Peyer's patch (tissue), 4 donors: Measurements from ENCODE around the gene F12.

Experiments used
- POLR2A ChIP-seq, 2 donors: fragments of 450-650 bp; IDR thresholded peaks; one replicate each; pipeline ENCODE4 v1.5.1; 2017; ENCODE audit warnings: antibody characterized with exemption in 2 of 2, mild to moderate bottlenecking in 2 of 2, moderate library complexity in 2 of 2
- TF ChIP-seq, protein P1 (sequence below), 6 experiments: fragments of 450-650 bp in 4 of 6; fragments of 200-600 bp in 2 of 6; sonication (generic) in 1 of 6; IDR thresholded peaks; one replicate each; pipeline ENCODE4 v1.5.1; 2017 to 2019; ENCODE audit warnings: antibody characterized with exemption in 6 of 6, mild to moderate bottlenecking in 3 of 6, moderate library complexity in 1 of 6

- TF ChIP-seq, protein P1, sequence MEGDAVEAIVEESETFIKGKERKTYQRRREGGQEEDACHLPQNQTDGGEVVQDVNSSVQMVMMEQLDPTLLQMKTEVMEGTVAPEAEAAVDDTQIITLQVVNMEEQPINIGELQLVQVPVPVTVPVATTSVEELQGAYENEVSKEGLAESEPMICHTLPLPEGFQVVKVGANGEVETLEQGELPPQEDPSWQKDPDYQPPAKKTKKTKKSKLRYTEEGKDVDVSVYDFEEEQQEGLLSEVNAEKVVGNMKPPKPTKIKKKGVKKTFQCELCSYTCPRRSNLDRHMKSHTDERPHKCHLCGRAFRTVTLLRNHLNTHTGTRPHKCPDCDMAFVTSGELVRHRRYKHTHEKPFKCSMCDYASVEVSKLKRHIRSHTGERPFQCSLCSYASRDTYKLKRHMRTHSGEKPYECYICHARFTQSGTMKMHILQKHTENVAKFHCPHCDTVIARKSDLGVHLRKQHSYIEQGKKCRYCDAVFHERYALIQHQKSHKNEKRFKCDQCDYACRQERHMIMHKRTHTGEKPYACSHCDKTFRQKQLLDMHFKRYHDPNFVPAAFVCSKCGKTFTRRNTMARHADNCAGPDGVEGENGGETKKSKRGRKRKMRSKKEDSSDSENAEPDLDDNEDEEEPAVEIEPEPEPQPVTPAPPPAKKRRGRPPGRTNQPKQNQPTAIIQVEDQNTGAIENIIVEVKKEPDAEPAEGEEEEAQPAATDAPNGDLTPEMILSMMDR (IDR thresholded peaks at IDR 0.05), result no peak
- no peak for TF ChIP-seq POLR2A (IDR thresholded peaks at IDR 0.05)
Observed at GRCh38 chr5:177450667-177451424, 41.5 kb upstream of the F12 start.
